ENCODE measurements around the gene FOXO6. TPM values are rescaled to one million over a fixed set of nuclear protein-coding genes. Genes with fewer than 3 reads are reported as not detected.
A peak's percentile ranks its signal among the peaks of the same experiment; 100 is the strongest.

FOXO6 gene
- total RNA-seq, 1 donor from 2014 or later = 16.2 TPM

DNA sequence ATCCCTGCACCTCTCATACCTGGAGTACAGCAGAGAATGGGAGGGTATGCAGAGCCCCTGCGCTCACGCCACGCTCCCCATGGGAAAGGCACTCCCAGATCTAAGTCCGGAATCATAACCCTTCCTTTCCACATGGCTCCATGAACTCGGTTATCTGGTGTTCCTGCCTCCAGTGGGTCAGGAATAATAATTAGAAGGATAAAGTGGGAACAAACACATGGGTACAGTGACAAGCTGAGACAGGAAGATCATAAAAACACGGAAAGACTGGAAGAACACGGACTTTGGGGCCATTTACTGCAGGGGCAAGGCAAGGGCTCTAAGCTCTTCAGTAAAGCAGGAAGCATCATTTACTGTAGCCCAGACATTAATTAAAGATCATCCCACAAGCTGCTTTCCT lies 48.6 kb downstream of the FOXO6 start:
- no peak for DNase-seq

DNA sequence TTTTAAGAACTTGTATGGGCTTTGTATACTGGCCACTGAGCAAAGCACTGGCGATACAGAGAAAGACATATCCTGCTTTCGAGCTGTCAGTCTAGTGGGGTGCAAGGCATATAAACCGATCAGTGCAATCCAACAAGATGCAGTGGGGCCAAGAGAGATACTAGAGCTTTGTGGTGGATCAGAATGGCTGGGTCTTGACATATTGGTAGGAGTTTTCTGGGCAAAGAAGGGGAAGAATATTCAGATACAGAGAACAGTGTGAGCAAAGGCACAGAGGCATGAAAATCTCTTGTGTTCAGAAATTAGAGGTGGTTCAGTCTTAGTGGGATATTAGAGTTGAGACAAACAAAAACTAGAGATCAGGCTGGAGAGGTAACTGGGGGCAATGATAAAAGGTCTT lies 49.2 kb downstream of the FOXO6 start:
- DNase-seq = no peak

DNA sequence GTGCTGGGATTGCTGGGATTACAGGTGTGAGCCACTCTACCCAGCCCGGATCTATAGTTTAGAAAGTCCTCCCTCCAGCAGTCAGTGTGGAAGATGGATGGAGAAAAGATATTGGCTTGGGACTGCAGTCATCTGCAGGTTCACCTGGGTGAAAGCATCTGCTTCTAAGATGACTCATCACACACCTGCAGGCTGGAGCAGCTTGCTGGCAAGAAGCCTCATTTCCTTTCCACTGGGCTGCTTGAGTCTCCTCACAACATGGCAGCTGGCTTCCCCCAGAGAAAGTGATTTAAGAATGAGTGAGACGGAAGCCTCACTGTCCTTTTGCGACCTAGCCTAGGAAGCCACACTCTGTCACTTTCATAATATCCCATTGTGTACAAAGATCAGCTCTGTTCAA lies 50.0 kb downstream of the FOXO6 start:
- DNase-seq = no peak

DNA sequence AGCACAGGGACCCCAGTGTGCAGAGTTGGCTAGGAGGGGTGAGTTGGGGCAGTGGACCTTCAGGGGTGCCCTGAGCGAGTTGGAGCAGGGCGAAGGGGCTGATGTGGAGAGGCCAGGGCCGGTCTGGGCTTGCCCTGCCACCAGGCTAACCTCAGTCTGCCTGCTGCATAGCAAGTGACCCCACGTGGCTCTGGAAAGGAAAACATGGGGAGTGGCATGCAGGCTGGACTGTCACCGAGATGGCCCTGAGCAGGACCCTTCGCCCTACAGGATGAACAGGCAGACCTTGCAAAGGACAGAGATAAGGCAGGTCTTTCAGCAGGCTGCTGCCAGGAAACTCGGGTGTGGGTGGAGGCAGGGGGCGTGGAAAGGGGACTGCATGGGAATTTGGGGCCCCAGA lies 51.5 kb downstream of the FOXO6 start:
- no peak for DNase-seq

DNA sequence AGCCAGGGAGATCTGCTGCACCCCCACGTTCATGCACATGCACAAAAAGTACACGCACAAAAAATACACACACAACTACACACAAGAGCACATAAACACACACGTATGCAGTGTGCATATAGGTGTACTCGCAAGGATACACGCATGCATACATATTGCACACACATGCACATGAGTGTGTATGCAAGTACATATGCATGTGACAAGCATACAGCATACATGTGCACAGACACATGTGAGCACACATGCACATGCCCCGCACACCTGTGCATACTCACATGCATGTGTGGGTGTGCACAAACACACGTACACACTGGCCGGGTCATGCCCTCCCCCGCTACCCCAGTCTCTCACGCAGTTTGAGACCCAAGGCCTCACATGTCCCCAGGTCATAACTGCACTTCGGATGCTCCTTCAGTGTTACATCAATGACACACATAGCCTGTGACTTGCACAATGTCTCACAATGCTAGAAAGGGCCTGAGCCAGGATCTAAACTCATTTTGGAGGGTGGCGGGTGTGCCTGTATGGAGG lies 52.6 kb downstream of the FOXO6 start:
- DNase-seq = no peak

DNA sequence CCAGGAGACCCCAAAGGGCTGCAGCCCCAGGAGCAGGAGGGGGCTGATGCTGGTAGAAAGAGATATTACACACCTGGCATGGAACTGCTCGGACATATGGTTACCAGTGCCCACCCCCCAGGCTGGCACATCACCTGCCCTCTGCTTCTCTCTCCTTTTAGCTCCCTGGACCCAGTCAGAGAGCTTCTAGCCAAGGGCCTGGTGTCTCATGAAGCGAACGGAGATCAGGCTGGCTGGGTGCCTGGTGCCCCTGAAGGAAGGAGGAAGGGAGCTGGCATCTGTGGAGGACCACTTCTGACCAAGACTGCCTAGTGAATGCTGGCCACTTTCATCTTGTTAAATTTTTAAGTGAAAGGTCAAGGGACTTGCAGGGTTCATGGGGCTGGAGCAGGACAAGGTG lies 53.1 kb downstream of the FOXO6 start:
- no peak for DNase-seq

DNA sequence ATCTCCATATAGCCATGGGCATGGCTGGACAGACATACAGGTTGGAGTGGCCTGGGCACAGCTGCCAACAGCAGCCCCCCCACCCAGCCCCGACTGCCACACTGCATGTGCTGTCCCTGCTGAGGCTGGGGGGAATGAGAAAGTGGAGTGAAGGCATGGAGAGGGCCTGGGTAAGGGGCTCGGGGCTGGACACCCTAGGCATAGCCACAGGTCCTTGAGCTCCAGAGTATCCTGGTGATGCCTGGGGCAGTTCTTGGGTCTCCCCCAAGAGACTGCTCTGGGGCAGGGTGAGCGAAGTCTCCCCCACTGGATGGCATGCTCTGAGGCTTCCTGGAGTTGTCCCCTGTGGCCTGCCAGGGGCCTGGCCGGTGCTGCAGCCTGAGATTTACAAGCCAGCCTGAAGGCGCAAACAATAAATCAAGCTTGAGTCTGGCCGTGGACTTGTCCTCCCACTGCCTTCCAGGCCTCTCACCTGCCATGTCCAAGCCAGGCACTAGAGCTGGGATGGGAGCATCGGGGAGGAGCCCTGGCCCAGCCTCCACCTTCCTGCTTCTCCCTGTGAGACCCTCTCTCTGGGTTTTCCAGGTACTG lies 53.6 kb downstream of the FOXO6 start:
- no peak for DNase-seq

DNA sequence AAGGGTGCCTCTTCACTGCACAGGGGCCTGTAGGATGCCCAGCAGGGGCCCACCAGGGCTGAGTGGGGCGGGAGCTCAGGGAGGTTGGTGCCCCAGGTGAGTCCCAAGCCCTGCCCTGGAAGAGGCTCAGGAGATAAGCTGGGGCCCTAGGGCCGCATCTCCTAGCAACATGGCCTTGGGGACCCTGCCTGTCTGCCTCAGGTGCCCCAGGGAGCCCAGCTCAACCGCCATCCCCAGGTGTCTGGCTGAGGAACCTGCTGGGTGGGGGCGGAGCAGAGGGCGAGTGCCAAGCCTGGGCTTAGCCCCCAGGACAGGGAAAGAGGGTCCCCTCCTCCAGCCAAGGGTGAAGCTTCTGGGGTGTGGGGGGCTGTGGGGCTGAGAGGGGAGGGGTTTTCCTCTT lies 54.8 kb downstream of the FOXO6 start:
- no peak for DNase-seq

DNA sequence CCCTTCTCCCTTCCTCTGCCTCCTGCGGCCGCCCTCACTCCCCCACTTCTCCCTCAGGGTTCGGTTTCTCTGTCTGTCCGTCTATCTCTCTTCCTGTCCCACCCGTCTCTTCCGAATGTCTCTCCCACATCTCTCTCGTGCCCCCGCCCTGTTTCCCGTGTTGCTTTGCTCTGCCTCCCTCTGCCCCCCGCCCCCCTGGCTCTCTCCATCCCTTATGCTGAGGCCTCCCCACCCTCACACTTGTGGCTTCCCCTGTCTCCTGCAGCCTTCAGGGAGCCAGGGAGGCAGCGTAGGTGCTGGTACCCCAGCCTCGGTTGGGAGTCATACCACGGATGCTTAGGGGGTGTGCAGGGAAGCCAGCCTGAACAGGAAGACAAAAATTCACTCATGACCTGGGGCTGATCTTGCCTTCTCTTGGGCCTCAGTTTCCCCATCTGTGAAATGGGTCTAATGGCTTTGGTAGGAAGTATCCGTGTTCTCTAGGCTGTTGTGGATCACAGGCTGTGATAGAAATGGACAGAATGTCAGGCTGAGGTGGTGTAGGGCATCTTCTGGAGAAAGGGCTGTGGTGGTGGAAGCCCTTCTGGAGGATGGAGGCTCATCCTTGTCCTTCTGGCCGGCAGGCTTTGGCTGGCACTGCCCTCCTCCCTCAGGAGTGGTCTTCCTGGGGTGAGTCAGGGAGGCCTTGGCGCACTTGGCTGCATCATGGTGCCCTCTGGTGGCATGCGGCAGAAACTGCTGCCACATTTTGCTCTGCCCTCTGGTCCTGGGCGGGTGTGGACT lies 55.5 kb downstream of the FOXO6 start:
- DNase-seq = peak; percentile 89

DNA sequence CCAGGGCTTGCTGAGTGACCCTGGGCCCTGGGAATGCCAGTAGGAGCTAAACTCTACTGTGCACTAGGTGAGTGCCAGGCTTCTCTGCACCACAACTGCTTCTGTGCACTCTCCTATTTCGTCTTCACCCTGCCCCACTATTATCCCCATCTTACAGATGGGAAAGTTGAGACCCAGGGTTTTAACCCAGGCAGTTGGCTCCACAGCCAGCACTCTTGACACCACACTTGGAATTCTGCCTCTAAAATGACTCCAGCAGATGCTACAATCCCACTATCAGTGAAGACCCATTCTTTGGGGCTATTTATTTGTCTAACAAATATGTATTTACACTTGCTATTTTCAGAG lies 56.1 kb downstream of the FOXO6 start:
- DNase-seq = no peak

DNA sequence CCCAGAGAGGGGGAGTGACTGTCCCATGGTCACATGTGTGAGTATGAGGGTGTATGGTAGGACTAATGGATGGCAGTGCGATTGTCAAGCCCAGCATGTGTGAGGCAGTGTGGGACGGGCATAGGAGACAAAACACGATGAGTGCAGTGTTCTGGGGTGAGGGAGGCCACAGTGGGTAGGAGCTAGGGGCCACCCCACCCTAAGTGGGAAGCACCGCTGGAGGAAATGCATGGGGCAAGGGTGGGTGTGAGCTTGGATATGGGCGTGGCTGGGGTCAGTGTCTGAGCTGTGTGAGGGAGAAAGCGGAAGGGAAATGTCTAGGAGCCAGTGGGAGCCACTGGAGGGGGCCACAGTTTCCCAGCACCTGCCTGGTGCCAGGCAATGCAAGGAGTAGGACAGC lies 56.5 kb downstream of the FOXO6 start:
- no peak for DNase-seq

DNA sequence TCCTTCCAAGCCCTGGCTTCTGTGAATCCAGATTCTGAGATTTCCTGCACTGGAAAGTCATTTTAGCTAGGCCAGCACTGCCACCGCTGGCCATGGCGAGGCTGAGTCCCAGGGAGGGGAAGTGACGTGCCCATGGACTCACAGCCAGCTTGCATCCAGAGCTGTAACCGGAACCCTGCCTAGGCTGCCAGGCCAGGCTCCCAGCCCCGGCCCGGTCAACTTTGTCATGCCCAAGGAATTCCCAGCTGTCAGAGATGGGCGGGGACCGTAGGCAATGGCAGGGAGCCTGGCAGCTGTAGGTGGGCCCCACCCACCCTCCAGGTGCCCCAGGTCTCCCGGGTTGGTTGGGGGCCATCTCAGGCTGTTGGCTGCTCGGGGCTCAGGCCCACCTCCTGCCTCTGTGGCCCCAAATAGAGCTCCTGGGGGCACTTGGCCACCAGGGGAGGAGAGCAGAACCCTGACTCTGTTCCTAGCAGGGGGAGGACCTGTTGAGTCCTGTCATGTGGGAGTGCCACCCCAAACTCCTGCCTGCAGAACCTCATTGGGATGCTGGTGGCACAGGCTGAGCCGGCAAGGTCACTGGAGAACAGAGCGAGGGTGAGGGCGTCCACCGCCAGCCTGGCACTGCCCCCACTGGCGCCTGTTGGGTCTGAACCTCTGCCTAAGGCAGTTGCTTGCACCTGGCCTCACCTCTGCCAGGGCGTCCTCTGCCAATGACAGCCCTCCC lies 57.8 kb downstream of the FOXO6 start:
- DNase-seq = peak; percentile 97

DNA sequence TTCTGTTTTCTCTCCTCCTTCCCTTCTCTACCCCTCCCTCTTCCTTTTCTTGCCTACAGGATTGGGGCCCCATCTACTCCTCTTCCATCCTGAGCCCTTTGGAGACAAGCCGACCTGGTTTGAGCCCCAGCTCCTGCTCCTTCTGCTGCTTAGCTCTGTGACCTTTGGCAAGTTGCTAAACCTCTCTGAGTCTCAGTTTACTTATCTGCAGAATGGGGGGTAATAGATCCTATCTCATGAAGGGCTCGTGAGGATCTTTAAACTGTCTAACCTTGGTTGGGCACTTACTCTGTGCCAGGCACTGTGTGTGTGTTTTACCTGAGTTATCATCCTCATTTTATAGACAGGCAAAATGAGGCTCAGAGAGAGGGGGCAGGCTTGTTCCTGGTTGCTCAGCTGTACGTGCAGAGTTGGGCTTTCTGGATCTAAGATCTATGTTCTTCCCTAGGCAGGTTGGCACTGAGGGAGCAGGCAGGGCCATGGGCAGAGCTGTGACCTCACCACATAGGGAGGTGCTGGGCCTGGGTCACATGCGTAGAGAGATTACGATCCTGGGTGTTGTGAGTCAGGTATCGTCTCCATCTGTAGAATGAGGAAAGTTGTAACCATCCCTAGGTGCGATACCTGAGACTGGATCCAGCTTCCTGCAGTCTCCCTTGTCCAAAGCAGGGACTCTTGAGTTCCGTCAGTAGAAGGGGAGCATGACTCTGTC lies 58.5 kb downstream of the FOXO6 start:
- DNase-seq = no peak

DNA sequence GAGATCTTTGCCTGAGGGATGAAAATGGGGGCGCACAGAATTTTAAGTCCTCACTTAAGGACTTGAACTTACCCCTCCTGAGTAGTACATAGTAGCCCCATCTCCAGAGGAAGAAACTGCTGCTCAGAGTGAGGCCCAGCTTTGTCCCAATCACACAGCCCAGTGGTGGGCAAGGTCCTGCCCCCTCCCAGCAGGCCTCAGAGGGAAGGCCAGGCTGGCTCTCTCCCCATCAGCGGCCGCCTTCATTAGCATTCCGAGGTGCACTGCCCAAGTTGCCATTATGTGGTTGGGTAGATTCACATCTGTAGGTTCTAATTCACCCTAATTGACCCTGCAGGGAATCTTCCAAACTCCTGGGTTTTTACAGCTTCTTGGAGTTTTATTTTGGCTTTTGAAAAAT lies 59.1 kb downstream of the FOXO6 start:
- no peak for DNase-seq

DNA sequence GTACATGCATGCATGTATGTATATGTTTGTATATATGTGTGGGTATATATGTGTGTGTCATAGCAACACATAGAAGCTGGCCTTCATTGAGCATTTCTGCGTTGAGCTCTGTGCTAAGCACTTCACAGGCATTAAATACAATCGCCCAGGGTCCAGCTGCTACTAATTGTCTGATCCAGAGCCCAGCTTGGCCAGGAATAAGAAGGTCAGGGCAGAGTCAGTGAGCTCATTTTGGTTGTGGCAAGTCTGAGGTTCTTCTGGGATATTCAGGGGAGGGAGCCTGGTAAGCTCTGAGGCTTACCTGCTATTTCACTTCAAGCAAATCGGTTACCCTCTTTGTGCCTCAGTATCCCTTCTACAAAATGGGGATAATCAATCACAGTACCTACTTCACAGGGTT lies 59.6 kb downstream of the FOXO6 start:
- peak; percentile 64 for DNase-seq

DNA sequence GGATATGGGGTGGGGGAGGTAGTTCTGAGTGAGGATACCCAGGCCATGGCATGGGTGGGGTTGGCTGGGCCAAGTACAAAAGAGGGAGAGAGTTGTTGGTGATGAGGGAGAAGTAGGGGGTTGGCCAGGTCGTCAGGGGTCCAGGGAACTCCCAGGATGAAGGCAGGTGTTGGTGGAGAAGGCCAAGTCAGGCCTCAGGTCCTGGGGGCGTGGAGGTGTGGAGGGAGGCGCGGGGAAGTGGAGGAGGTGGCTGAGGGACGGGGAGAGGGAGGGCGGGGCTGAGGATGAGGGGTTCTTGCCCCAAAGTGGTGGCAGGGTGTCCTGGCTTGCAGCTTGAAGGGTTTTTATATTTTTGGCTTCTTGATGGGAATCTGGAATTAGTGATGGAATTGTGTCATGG lies 61.1 kb downstream of the FOXO6 start:
- no peak for DNase-seq

DNA sequence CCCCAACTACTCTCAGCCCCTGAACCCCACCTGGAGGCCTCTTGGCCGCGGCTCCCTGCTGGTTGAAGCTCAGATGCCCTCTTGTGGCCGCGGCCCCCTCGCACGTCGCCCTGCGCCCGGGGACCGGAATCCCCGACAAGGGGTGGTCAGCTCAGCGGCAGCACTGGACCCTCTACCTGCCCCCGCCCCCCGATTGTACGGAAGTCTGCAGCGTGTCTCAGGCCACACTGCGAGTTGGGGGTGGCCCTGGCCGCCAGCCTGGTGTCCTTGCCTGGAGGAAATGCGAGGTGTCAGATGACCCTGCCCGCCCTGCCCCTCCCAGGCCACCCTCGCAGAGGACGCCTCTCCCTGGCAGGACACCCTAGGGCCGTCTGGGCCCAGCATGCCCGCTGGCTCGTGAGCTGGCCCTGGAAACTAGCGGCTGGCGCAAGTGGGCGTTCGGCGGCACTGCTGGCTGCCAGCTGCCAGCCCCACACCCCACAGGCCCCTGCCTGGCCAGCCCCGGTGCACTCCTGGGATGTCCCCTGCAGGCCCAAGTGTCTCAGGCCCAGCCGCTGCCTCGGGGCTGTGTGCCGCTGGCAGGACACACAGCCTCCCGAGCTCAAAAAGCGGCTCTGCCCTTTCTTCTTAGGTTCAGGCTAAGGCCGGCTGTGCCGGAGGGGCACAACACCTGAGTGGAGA lies 62.4 kb downstream of the FOXO6 start:
- peak; percentile 56 for DNase-seq

DNA sequence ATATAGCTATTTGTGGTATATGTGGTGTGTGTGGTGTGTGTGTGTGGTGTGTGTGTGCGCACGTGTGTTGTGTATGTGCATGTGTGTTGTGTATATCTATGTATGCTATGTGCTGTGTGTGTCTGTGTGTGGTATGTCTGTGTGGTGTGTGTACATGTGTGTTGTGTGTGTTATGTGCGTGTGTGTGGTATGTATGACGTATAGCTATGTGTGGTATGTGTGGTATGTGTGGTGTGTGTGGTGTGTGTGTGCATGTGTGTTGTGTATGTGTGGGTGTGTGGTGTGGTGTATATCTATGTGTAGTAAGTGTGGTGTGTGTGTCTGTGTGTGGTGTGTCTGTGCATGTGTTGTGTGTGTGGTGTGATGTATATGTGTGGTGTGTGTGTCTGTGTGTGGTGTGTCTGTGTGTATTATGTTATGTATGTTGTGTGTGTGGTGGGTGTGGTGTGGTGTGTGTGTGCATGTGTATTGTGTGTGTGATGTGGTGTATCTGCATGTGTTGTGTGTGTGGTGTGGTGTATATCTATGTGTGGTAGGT lies 63.4 kb downstream of the FOXO6 start:
- DNase-seq = no peak

DNA sequence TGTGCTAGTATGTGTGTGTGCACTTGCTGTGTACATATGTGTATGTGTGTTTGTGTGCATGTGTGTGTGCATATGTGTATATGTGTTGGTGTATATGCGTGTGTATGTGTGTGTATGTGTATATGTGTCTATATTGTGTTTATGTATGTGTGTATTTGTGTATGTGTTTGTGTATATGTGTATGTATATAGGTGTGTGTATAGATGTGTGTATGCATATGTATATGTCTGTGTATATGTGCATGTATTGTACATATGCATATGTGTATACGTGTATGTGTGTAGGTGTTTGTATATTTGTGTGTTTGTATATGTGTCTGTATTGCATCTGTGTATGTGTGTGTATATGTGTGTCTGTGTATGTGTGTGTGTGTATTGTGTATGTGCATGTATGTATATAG lies 64.1 kb downstream of the FOXO6 start:
- no peak for DNase-seq

DNA sequence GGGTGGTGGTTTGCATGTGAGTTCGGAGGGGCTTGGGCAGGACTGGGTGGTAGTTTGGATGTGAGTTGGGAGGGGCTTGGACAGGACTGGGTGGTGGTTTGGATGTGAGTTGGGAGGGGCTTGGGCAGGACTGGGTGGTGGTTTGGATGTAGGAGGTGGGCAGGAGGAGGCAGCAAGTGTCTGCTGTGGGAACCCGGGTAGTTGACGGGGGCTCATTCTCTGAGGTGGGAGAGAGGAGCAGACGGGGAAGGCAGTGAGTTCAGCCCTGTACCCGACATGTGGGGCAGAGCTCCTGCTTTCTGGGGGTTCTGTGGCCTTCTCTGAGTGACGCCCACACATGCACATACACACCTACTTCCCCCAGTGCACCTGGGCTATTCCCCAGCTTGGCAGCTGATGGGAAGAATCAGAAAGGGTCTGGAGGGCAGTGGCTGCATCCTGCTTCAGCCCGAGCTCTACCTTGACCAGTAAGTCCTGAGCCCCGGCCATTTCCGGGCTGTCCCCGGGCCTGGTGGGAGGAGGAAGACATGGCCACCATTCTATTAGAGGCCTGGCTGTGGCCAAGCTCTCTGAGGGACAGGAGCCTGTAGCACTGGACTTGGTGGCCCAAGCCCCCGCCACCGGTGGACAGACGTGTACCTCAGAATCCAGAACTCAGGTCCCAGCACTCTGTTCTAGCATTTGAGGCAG lies 65.1 kb downstream of the FOXO6 start:
- DNase-seq = no peak
